Loucy (cell line): ENCODE measurements around the gene CCNG2.

Source experiments
- H2AFZ ChIP-seq: fragments of 200-600 bp; sonication (generic); 2 replicates; pipeline ENCODE4 v1.6.0; 2016; ENCODE audit warnings: antibody characterized with exemption, mild to moderate bottlenecking, low read length, moderate library complexity
- H3F3A ChIP-seq: fragments of 200-600 bp; 2 replicates; pipeline ENCODE4 v1.6.0; 2016; ENCODE audit warnings: antibody characterized with exemption, low read depth, mild to moderate bottlenecking
- H3K27me3 ChIP-seq: fragments of 200-600 bp; sonication (generic); 2 replicates; pipeline ENCODE4 v1.6.1; 2014; ENCODE audit warnings: low read length, mild to moderate bottlenecking; ENCODE audit not compliant: insufficient read depth, poor library complexity, severe bottlenecking
- H3K36me3 ChIP-seq: fragments of 200-600 bp; sonication (generic); 2 replicates; pipeline ENCODE4 v1.6.1; 2016; ENCODE audit warnings: low read length; ENCODE audit not compliant: insufficient read depth
- H3K4me1 ChIP-seq: fragments of 200-600 bp; sonication (generic); 2 replicates; pipeline ENCODE4 v1.5.1; 2014; ENCODE audit warnings: low read length, mild to moderate bottlenecking; ENCODE audit not compliant: insufficient read depth, poor library complexity, severe bottlenecking
- H3K4me2 ChIP-seq: fragments of 200-600 bp; sonication (generic); 2 replicates; pipeline ENCODE4 v1.6.0; 2014; ENCODE audit warnings: antibody characterized with exemption, low read length, low read depth, mild to moderate bottlenecking; ENCODE audit not compliant: poor library complexity, severe bottlenecking
- H3K4me3 ChIP-seq: fragments of 200-600 bp; sonication (generic); 2 replicates; pipeline ENCODE4 v1.5.1; 2014; ENCODE audit warnings: low read length, mild to moderate bottlenecking, mixed read lengths; ENCODE audit not compliant: poor library complexity, severe bottlenecking
- H3K79me2 ChIP-seq: fragments of 200-600 bp; sonication (generic); 2 replicates; pipeline ENCODE4 v1.6.1; 2014; ENCODE audit warnings: low read length; ENCODE audit not compliant: insufficient read depth
- H3K9ac ChIP-seq: fragments of 200-600 bp; sonication (generic); 2 replicates; pipeline ENCODE4 v1.6.0; 2014; ENCODE audit warnings: mild to moderate bottlenecking, low read depth, low read length, moderate library complexity; ENCODE audit not compliant: poor library complexity, severe bottlenecking
- H3K9me2 ChIP-seq: fragments of 200-600 bp; sonication (generic); replicated peaks from 2 replicates; pipeline ENCODE4 v1.6.1; 2016; ENCODE audit warnings: low read depth, low read length, mixed read lengths
- H3K9me3 ChIP-seq: fragments of 200-600 bp; sonication (generic); 2 replicates; pipeline ENCODE4 v1.6.1; 2014; ENCODE audit warnings: mild to moderate bottlenecking, antibody characterized with exemption, low read length, low read depth; ENCODE audit not compliant: insufficient read depth
- H4K20me1 ChIP-seq: fragments of 200-600 bp; sonication (generic); 2 replicates; pipeline ENCODE4 v1.6.0; 2014; ENCODE audit warnings: antibody characterized with exemption, low read length, mild to moderate bottlenecking; ENCODE audit not compliant: insufficient read depth, poor library complexity, severe bottlenecking
- CTCF ChIP-seq: fragments of 200-600 bp; sonication (generic); conservative IDR thresholded peaks from 2 replicates; pipeline ENCODE4 v1.5.1; 2014; ENCODE audit warnings: mild to moderate bottlenecking, antibody characterized with exemption, low read length
- EZH2phosphoT487 ChIP-seq: fragments of 200-600 bp; IDR thresholded peaks from 2 replicates; pipeline ENCODE4 v1.6.1; 2018; ENCODE audit warnings: antibody characterized with exemption, mild to moderate bottlenecking, moderate library complexity, borderline replicate concordance

The CCNG2 gene

GRCh38 chr4:77157859-77158486 is 966 bp downstream of the CCNG2 start:
- peaks cover 62% of the 10 kb centered on the region for H3K4me1 ChIP-seq
- no peaks in the 10 kb centered on the region for H3K9me2 ChIP-seq
- H3K27me3 ChIP-seq: no peaks in the 10 kb centered on the region
- peak overlapping the region; percentile 93 for H3K4me2 ChIP-seq
- peak overlapping the region; percentile 87 for H2AFZ ChIP-seq
- peaks cover 52% of the 10 kb centered on the region for H4K20me1 ChIP-seq
- peaks cover 36% of the 10 kb centered on the region for H3K36me3 ChIP-seq
- H3K4me3 ChIP-seq: peak overlapping the region; percentile 82
- TF ChIP-seq CTCF (no peak; the same call in 1 of the 2 replicates), EZH2phosphoT487 (no peak)
- peaks cover 64% of the 10 kb centered on the region for H3K79me2 ChIP-seq
- peak overlapping the region; percentile 97 for H3K9ac ChIP-seq
- no peaks in the 10 kb centered on the region; the same call in 1 of the 2 replicates for H3F3A ChIP-seq
- H3K9me3 ChIP-seq: no peaks in the 10 kb centered on the region

GRCh38 chr4:77158487-77158861 is 1.5 kb downstream of the CCNG2 start:
- H3K4me3 ChIP-seq: peak overlapping the region; percentile 82
- H3K4me2 ChIP-seq: peak overlapping the region; percentile 93
- H3K79me2 ChIP-seq: peaks cover 69% of the 10 kb centered on the region
- H3F3A ChIP-seq: no peaks in the 10 kb centered on the region; the same call in 1 of the 2 replicates
- no peaks in the 10 kb centered on the region for H3K9me3 ChIP-seq
- no peak for TF ChIP-seq EZH2phosphoT487
- TF ChIP-seq CTCF: peak; percentile 41; the same call in 1 of the 2 replicates
- H3K9ac ChIP-seq: peak overlapping the region; percentile 97
- H2AFZ ChIP-seq: no peak overlapping the region
- no peaks in the 10 kb centered on the region for H3K27me3 ChIP-seq
- H4K20me1 ChIP-seq: peaks cover 57% of the 10 kb centered on the region
- peaks cover 62% of the 10 kb centered on the region for H3K4me1 ChIP-seq
- H3K36me3 ChIP-seq: peaks cover 41% of the 10 kb centered on the region
- no peaks in the 10 kb centered on the region for H3K9me2 ChIP-seq

- no peaks in the 10 kb centered on the region for H3K27me3 ChIP-seq
- peak overlapping the region; percentile 97 for H3K9ac ChIP-seq
- no peaks in the 10 kb centered on the region for H3K9me3 ChIP-seq
- no peak for TF ChIP-seq EZH2phosphoT487
- no peak for TF ChIP-seq CTCF
- no peaks in the 10 kb centered on the region; the same call in 1 of the 2 replicates for H3F3A ChIP-seq
- peaks cover 70% of the 10 kb centered on the region for H4K20me1 ChIP-seq
- peak overlapping the region; percentile 93 for H3K4me2 ChIP-seq
- H3K79me2 ChIP-seq: peaks cover 82% of the 10 kb centered on the region
- H3K36me3 ChIP-seq: peaks cover 54% of the 10 kb centered on the region
- no peak overlapping the region for H2AFZ ChIP-seq
- H3K4me1 ChIP-seq: peaks cover 61% of the 10 kb centered on the region
- H3K4me3 ChIP-seq: peak overlapping the region; percentile 82
- no peaks in the 10 kb centered on the region for H3K9me2 ChIP-seq
These were observed 2.8 kb downstream of the CCNG2 start for GRCh38 chr4:77159806-77160205.
